Vagina (tissue), 2 donors: ENCODE measurements around the gene SYNE1.

Source experiments
- CTCF ChIP-seq, 3 experiments: fragments of 450-650 bp in 2 of 3; fragments of 200-600 bp in 1 of 3; sonication (generic) in 1 of 3; IDR thresholded peaks; one replicate each; pipeline ENCODE4 v1.5.1; 2017 to 2019; ENCODE audit warnings: antibody characterized with exemption in 3 of 3, mild to moderate bottlenecking in 2 of 3, moderate library complexity in 2 of 3
- POLR2A ChIP-seq, 2 donors: fragments of 450-650 bp; IDR thresholded peaks; one replicate each; pipeline ENCODE4 v1.6.1; 2017; ENCODE audit warnings: antibody characterized with exemption in 2 of 2, mild to moderate bottlenecking in 2 of 2, moderate library complexity in 2 of 2

- no peak for TF ChIP-seq POLR2A (IDR thresholded peaks at IDR 0.05)
- TF ChIP-seq CTCF (IDR thresholded peaks at IDR 0.05), result no peak
These were observed 526.0 kb downstream of the SYNE1 start for GRCh38 chr6:152110886-152111820.
